Activated T-helper 2 cell treated with anti-CD3 and anti-CD28 coated beads, Interferon-gamma antibody, Interleukin-2, Interleukin-4, amounts not matched to agents 10 μg/mL and 5 μg/mL and 100 μg/mL, durations not matched to agents 14 hours and 24 hours and 36 hours (primary cell): ENCODE measurements around the gene ARHGAP8. TPM values are rescaled to one million over a fixed set of nuclear protein-coding genes. Genes with fewer than 3 reads are reported as not detected.
"Not testable (repeated sequence)": the region's sequence is repeated elsewhere in the genome, so short reads cannot be mapped to it uniquely, and the experiment has no call there.

Experiments used
- DNase-seq: peaks from one replicate; pipeline ENCODE4 v3.0.0; 2021; ENCODE audit warnings: low spot score
- H3K27ac Mint-ChIP-seq: one replicate; pipeline ENCODE4 v1.8.0; 2021; ENCODE audit warnings: mixed read lengths
- H3K27me3 Mint-ChIP-seq: one replicate; pipeline ENCODE4 v1.8.0; 2021; ENCODE audit warnings: low read depth, mixed read lengths
- H3K36me3 Mint-ChIP-seq: one replicate; pipeline ENCODE4 v1.8.0; 2021; ENCODE audit warnings: low read depth, mixed read lengths
- H3K4me1 Mint-ChIP-seq: one replicate; pipeline ENCODE4 v1.8.0; 2021; ENCODE audit warnings: low read depth, mixed read lengths
- H3K4me3 Mint-ChIP-seq: one replicate; pipeline ENCODE4 v1.8.0; 2021; ENCODE audit warnings: low read depth, mild to moderate bottlenecking, moderate library complexity, mixed read lengths
- H3K9me3 Mint-ChIP-seq: one replicate; pipeline ENCODE4 v1.8.0; 2021; ENCODE audit warnings: mixed read lengths
- intact Hi-C: fragments of 100-400 bp; cut with micrococcal nuclease; formaldehyde crosslinking; loops from one replicate; pipeline ENCODE4 v1.15.1; 2023
- total RNA-seq: library from RNA; stranded (reverse); gene quantifications from 2 replicates; pipeline ENCODE4 v1.2.3, GENCODE V29; 2022

Gene ARHGAP8
- total RNA-seq, 1 donor from 2014 or later: 0.30 TPM

GRCh38 chr22:44845191-44845590, 92.8 kb downstream of the ARHGAP8 start:
- Mint-ChIP-seq H3K9me3 (no peaks in the 10 kb centered on the region), H3K4me1 (no peaks in the 10 kb centered on the region), H3K4me3 (no peak overlapping the region), H3K27me3 (no peaks in the 10 kb centered on the region), H3K27ac (no peak overlapping the region), H3K36me3 (no peaks in the 10 kb centered on the region)
- no peak for DNase-seq
- intact Hi-C loops: no loop called here

GRCh38 chr22:44845796-44846720, 93.7 kb downstream of the ARHGAP8 start:
- intact Hi-C loops: no loop called here
- Mint-ChIP-seq H3K4me3 (no peak overlapping the region), H3K9me3 (no peaks in the 10 kb centered on the region), H3K27me3 (no peaks in the 10 kb centered on the region), H3K36me3 (no peaks in the 10 kb centered on the region), H3K27ac (no peak overlapping the region), H3K4me1 (no peaks in the 10 kb centered on the region)
- no peak for DNase-seq

- no peak for DNase-seq
- no peaks in the 10 kb centered on the region for H3K36me3 Mint-ChIP-seq
- H3K27ac Mint-ChIP-seq: no peak overlapping the region
- no peaks in the 10 kb centered on the region for H3K4me1 Mint-ChIP-seq
- no peaks in the 10 kb centered on the region for H3K9me3 Mint-ChIP-seq
- intact Hi-C loops: no loop called here
- H3K27me3 Mint-ChIP-seq: no peaks in the 10 kb centered on the region
- H3K4me3 Mint-ChIP-seq: no peak overlapping the region
Measured at GRCh38 chr22:44846726-44847275, 94.4 kb downstream of the ARHGAP8 start.

- no peaks in the 10 kb centered on the region for H3K9me3 Mint-ChIP-seq
- no peaks in the 10 kb centered on the region for H3K4me1 Mint-ChIP-seq
- no peaks in the 10 kb centered on the region for H3K27me3 Mint-ChIP-seq
- H3K27ac Mint-ChIP-seq: no peak overlapping the region
- DNase-seq: no peak
- H3K36me3 Mint-ChIP-seq: no peaks in the 10 kb centered on the region
- intact Hi-C loops: no loop called here
- no peak overlapping the region for H3K4me3 Mint-ChIP-seq
Measured at GRCh38 chr22:44847380-44847779, 95.0 kb downstream of the ARHGAP8 start.

GRCh38 chr22:44847892-44848291, 95.5 kb downstream of the ARHGAP8 start:
- Mint-ChIP-seq H3K4me1 (no peaks in the 10 kb centered on the region), H3K27ac (no peak overlapping the region), H3K4me3 (no peak overlapping the region), H3K9me3 (no peaks in the 10 kb centered on the region), H3K36me3 (no peaks in the 10 kb centered on the region), H3K27me3 (no peaks in the 10 kb centered on the region)
- intact Hi-C loops: no loop called here
- no peak for DNase-seq

GRCh38 chr22:44848296-44848741, 95.9 kb downstream of the ARHGAP8 start:
- H3K36me3 Mint-ChIP-seq: no peaks in the 10 kb centered on the region
- no peaks in the 10 kb centered on the region for H3K4me1 Mint-ChIP-seq

GRCh38 chr22:44848791-44849420, 96.5 kb downstream of the ARHGAP8 start:
- Mint-ChIP-seq H3K36me3 (no peaks in the 10 kb centered on the region), H3K4me1 (no peaks in the 10 kb centered on the region), H3K27me3 (no peaks in the 10 kb centered on the region)

More at GRCh38 chr22:44848296-44848741, 95.9 kb downstream of the ARHGAP8 start:
- H3K27me3 Mint-ChIP-seq: no peaks in the 10 kb centered on the region
- H3K27ac Mint-ChIP-seq: no peak overlapping the region
- intact Hi-C loops: no loop called here
- H3K4me3 Mint-ChIP-seq: no peak overlapping the region
- no peak for DNase-seq
- H3K9me3 Mint-ChIP-seq: no peaks in the 10 kb centered on the region

GRCh38 chr22:44850946-44851345, 98.6 kb downstream of the ARHGAP8 start:
- Mint-ChIP-seq H3K4me1 (no peaks in the 10 kb centered on the region), H3K27ac (no peak overlapping the region), H3K27me3 (no peaks in the 10 kb centered on the region), H3K36me3 (no peaks in the 10 kb centered on the region), H3K9me3 (no peaks in the 10 kb centered on the region), H3K4me3 (no peak overlapping the region)
- no peak for DNase-seq
- intact Hi-C loops: no loop called here

More at GRCh38 chr22:44848791-44849420, 96.5 kb downstream of the ARHGAP8 start:
- Mint-ChIP-seq H3K4me3 (no peak overlapping the region), H3K9me3 (no peaks in the 10 kb centered on the region), H3K27ac (no peak overlapping the region)
- intact Hi-C loops: no loop called here
- DNase-seq: no peak

- H3K27me3 Mint-ChIP-seq, H3K36me3 Mint-ChIP-seq, intact Hi-C loops, H3K4me3 Mint-ChIP-seq, H3K27ac Mint-ChIP-seq, H3K9me3 Mint-ChIP-seq, DNase-seq, H3K4me1 Mint-ChIP-seq: not testable (repeated sequence)
Measured at GRCh38 chr22:44854641-44855040, 102.3 kb downstream of the ARHGAP8 start.

- Mint-ChIP-seq H3K36me3 (no peaks in the 10 kb centered on the region), H3K4me1 (no peaks in the 10 kb centered on the region), H3K4me3 (no peak overlapping the region), H3K27ac (no peak overlapping the region), H3K27me3 (no peaks in the 10 kb centered on the region), H3K9me3 (no peaks in the 10 kb centered on the region)
- intact Hi-C loops: no loop called here
- DNase-seq: no peak
Measured at GRCh38 chr22:44855855-44856254, 103.5 kb downstream of the ARHGAP8 start.

GRCh38 chr22:44858819-44859218, 106.4 kb downstream of the ARHGAP8 start:
- H3K9me3 Mint-ChIP-seq, H3K4me3 Mint-ChIP-seq, DNase-seq, intact Hi-C loops, H3K27ac Mint-ChIP-seq, H3K4me1 Mint-ChIP-seq, H3K36me3 Mint-ChIP-seq, H3K27me3 Mint-ChIP-seq: not testable (repeated sequence)

- no peak overlapping the region for H3K4me3 Mint-ChIP-seq
- no peaks in the 10 kb centered on the region for H3K4me1 Mint-ChIP-seq
- H3K36me3 Mint-ChIP-seq: no peaks in the 10 kb centered on the region
Measured at GRCh38 chr22:44859641-44860040, 107.3 kb downstream of the ARHGAP8 start.

GRCh38 chr22:44860311-44860710, 107.9 kb downstream of the ARHGAP8 start:
- Mint-ChIP-seq H3K27ac (no peak overlapping the region), H3K9me3 (no peaks in the 10 kb centered on the region), H3K36me3 (no peaks in the 10 kb centered on the region), H3K4me3 (no peak overlapping the region), H3K27me3 (no peaks in the 10 kb centered on the region), H3K4me1 (no peaks in the 10 kb centered on the region)
- intact Hi-C loops: no loop called here
- no peak for DNase-seq

More at GRCh38 chr22:44859641-44860040, 107.3 kb downstream of the ARHGAP8 start:
- Mint-ChIP-seq H3K27ac (no peak overlapping the region), H3K27me3 (no peaks in the 10 kb centered on the region), H3K9me3 (no peaks in the 10 kb centered on the region)
- no peak for DNase-seq
- intact Hi-C loops: no loop called here
